HCT116 (cell line): ENCODE results near the gene TTC12.

Experiments used
- CEBPB ChIP-seq: IDR thresholded peaks from 2 replicates; pipeline ENCODE4 v1.6.1; 2012; ENCODE audit warnings: low read depth
- ELF1 ChIP-seq: IDR thresholded peaks from 2 replicates; pipeline ENCODE4 v1.6.1; 2012; ENCODE audit warnings: low read depth, borderline replicate concordance
- EZH2phosphoT487 ChIP-seq: fragments of 200-600 bp; IDR thresholded peaks from 2 replicates; pipeline ENCODE4 v1.6.1; 2018; ENCODE audit warnings: antibody characterized with exemption, borderline replicate concordance
- JUND ChIP-seq: IDR thresholded peaks from 2 replicates; pipeline ENCODE4 v1.6.1; 2012
- POLR2A ChIP-seq: IDR thresholded peaks from 2 replicates; pipeline ENCODE4 v1.7.0; 2011; ENCODE audit warnings: borderline replicate concordance; ENCODE audit not compliant: insufficient read depth, insufficient read length; ENCODE audit errors: extremely low read depth
- POLR2AphosphoS5 ChIP-seq: IDR thresholded peaks from 2 replicates; pipeline ENCODE4 v1.6.1; 2011; ENCODE audit warnings: mild to moderate bottlenecking, low read depth, low read length, moderate library complexity
- RAD21 ChIP-seq: IDR thresholded peaks from 2 replicates; pipeline ENCODE4 v1.6.1; 2012; ENCODE audit warnings: low read depth, mild to moderate bottlenecking
- SP1 ChIP-seq: IDR thresholded peaks from 2 replicates; pipeline ENCODE4 v1.6.1; 2012; ENCODE audit warnings: low read depth
- ZFX ChIP-seq: fragments of 450-650 bp; IDR thresholded peaks from 2 replicates; pipeline ENCODE4 v1.6.1; 2017
- ZNF274 ChIP-seq: fragments of 200-500 bp; sonication (Bioruptor generic); IDR thresholded peaks from 2 replicates; pipeline ENCODE4 v1.6.1; 2014; ENCODE audit warnings: mild to moderate bottlenecking, low read depth, low read length, inconsistent platforms
- TF ChIP-seq, protein P1 (sequence below), 3 experiments: fragments of 200-600 bp in 1 of 3; sonication (generic) in 1 of 3; IDR thresholded peaks in 2 of 3; conservative IDR thresholded peaks in 1 of 3; 2 replicates each; pipeline ENCODE4 v1.5.1; 2012 to 2017; ENCODE audit warnings: low read depth in 2 of 3, low read length in 2 of 3, antibody characterized with exemption in 1 of 3, borderline replicate concordance in 1 of 3, control low read depth in 1 of 3, mild to moderate bottlenecking in 1 of 3, mixed read lengths in 1 of 3, mixed run types in 1 of 3, moderate library complexity in 1 of 3; ENCODE audit not compliant: insufficient read depth in 1 of 3

DNA sequence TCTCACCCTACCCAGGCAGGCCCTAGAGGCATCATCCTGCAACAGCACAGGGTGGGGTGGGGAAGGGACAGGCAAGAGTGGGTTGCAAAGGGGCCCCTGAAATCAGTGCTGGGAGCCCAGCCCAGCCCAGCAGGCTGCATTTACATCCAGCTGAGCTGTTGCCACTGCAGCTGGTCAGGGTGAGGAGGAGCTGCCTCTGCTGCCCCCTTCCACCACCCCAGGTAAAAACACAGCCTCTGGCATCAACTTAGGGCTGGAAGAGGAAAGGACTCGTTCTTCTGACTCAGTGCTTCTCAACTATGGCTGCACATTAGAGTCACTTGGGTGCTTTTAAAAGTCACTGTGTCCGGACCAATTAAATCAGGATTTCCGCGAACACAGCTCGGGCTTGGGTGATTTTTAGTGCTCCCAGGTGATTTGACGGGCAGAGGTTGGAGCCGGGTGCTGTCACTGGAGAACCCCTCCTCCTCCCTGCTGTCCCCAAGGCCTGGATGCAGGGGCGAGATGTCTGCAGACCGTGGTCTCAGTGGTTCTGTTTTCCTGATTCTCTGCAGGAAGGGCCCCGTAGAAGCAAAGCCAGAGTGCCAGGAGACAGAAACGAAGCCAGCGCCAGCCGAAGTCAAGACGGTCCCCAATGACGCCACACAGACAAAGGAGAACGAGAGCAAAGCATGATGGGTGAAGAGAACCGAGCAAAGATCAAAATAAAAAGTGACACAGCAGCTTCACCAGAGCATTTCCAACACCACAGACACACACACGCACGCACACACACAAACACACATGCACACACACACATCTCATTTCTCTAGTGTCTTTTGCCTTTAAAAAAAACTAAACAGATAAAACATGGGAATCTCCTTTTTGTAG is 39.4 kb upstream of the TTC12 start:
- TF ChIP-seq, protein P1, sequence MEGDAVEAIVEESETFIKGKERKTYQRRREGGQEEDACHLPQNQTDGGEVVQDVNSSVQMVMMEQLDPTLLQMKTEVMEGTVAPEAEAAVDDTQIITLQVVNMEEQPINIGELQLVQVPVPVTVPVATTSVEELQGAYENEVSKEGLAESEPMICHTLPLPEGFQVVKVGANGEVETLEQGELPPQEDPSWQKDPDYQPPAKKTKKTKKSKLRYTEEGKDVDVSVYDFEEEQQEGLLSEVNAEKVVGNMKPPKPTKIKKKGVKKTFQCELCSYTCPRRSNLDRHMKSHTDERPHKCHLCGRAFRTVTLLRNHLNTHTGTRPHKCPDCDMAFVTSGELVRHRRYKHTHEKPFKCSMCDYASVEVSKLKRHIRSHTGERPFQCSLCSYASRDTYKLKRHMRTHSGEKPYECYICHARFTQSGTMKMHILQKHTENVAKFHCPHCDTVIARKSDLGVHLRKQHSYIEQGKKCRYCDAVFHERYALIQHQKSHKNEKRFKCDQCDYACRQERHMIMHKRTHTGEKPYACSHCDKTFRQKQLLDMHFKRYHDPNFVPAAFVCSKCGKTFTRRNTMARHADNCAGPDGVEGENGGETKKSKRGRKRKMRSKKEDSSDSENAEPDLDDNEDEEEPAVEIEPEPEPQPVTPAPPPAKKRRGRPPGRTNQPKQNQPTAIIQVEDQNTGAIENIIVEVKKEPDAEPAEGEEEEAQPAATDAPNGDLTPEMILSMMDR (IDR thresholded peaks at IDR 0.05 in 2 of 3, conservative IDR thresholded peaks at IDR 0.05 in 1 of 3; ENCODE audit: borderline replicate concordance in 1 of 3, insufficient read depth in 1 of 3, low read depth in 2 of 3, low read length in 2 of 3) = peak in 2 of 3 experiments; percentile 23 to 28; a peak in 3 of 6 replicates
- TF ChIP-seq SP1 (no peak), POLR2AphosphoS5 (no peak), CEBPB (no peak), RAD21 (peak; percentile 17; the same call in 1 of the 2 replicates), ELF1 (no peak), JUND (no peak), POLR2A (no peak), ZFX (no peak), EZH2phosphoT487 (no peak), ZNF274 (no peak)
